Measurements from ENCODE around the gene EYA2. TPM values are rescaled to one million over a fixed set of nuclear protein-coding genes. Genes with fewer than 3 reads are reported as not detected.
A peak's percentile ranks its signal among the peaks of the same experiment; 100 is the strongest.

The EYA2 gene
- total and polyA plus RNA-seq, 2 of the 4 experiments (the other 2 are of a cell fraction), result 2.3 to 5.4 TPM

DNA sequence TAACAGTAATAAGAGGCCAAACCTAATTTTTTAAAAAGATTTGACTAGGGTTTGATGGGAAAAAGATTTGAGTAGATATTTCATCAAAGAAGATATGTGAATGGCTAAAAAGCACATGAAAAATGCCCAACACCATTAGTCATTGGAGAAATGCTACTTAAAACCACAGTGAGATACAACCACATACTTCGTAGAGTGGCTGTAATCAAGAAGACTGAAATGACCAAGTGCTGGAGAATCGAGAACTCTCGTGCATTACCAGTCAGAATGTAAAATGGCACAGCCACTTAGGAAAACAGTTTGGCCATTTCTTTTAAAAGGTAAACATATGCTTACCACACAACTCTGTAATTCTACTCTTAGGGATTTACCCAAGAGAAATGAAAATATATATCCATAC, 175.5 kb downstream of the EYA2 start:
- H3K36me3 ChIP-seq (ENCODE audit: control insufficient read depth, insufficient read depth, low read length), result no peaks in the 10 kb centered on the region
- no peak overlapping the region for H4K91ac ChIP-seq (ENCODE audit: insufficient read depth, low read depth, low read length)
- no peak overlapping the region for H3K9ac ChIP-seq (ENCODE audit: low read depth, low read length)
- H3K27ac ChIP-seq (ENCODE audit: insufficient read depth, low read length), result no peak overlapping the region
- intact Hi-C loops (cut with micrococcal nuclease), result no loop called here
- H3K56ac ChIP-seq (ENCODE audit: extremely low read depth, insufficient read depth, low read length), result no peak overlapping the region
- no peak overlapping the region for H3K14ac ChIP-seq (replicated peaks; ENCODE audit: low read depth, low read length)
- dilution Hi-C loops (cut with HindIII; ENCODE audit: low sequenced_read_pairs, unreplicated experiment), result no loop called here
- no peaks in the 10 kb centered on the region for H3K27me3 ChIP-seq (ENCODE audit: control insufficient read depth, insufficient read depth, low read length)
- H3K4ac ChIP-seq (ENCODE audit: low read depth, low read length), result no peak overlapping the region
- ChIA-PET POLR2A (ENCODE audit: unreplicated experiment) (no interaction called here), CTCF (no interaction called here)
- H2BK20ac ChIP-seq (ENCODE audit: low read depth, low read length), result no peak overlapping the region
- no peak overlapping the region for H4K5ac ChIP-seq (ENCODE audit: low read depth, low read length)
- no peak overlapping the region for H3K4me3 ChIP-seq (ENCODE audit: insufficient read depth, low read depth, low read length)
- H3K9me1 ChIP-seq (ENCODE audit: insufficient read depth, low read length), result no peaks in the 10 kb centered on the region
- in situ Hi-C loops (cut with MboI; ENCODE audit: low sequenced_read_pairs), result no loop called here
- H3K18ac ChIP-seq (ENCODE audit: low read depth, low read length), result no peak overlapping the region
- H2AFZ ChIP-seq (replicated peaks; ENCODE audit: low read length, poor library complexity), result no peak overlapping the region
- DNase-seq, result peak; percentile 72
- no TSS peak for BruUV-seq (replicated peaks)
- H4K8ac ChIP-seq (ENCODE audit: low read depth in 2 of 2, low read length in 2 of 2), result no peak overlapping the region
- whole genome bisulfite sequencing, 2 experiments (ENCODE audit: extremely low coverage in 2 of 2, insufficient read length in 1 of 2), result no CpG with 5 or more reads among the region's 3 CpGs
- H2AK9ac ChIP-seq (replicated peaks; ENCODE audit: low read depth, low read length, poor library complexity), result no peak overlapping the region
- H2AK5ac ChIP-seq (ENCODE audit: low read depth, low read length), result no peak overlapping the region
- peak; percentile 33 for ATAC-seq (ENCODE audit: low read depth)
- H2BK120ac ChIP-seq (ENCODE audit: low read depth, low read length), result no peak overlapping the region
- TF ChIP-seq BHLHE40 (IDR thresholded peaks at IDR 0.05; ENCODE audit: low read depth, low read length) (peak; percentile 72), CEBPB (IDR thresholded peaks at IDR 0.05; ENCODE audit: low read depth, low read length) (no peak), RCOR1 (IDR thresholded peaks at IDR 0.05; ENCODE audit: insufficient replicate concordance, low read length) (no peak), NFE2L2 (IDR thresholded peaks at IDR 0.05; ENCODE audit: low read depth, low read length) (no peak), POLR2A (IDR thresholded peaks at IDR 0.05; ENCODE audit: low read depth, low read length) (no peak)
- no peaks in the 10 kb centered on the region; the same call in 1 of the 2 replicates for H4K20me1 ChIP-seq (ENCODE audit: insufficient read depth, low read length)
- peaks cover 3% of the 10 kb centered on the region; the same call in 1 of the 2 replicates for H3K4me1 ChIP-seq (ENCODE audit: control insufficient read depth, insufficient read depth, low read length)
- peaks cover 14% of the 10 kb centered on the region for H3K9me3 ChIP-seq (ENCODE audit: control insufficient read depth, insufficient read depth, low read length)
- no peak overlapping the region for H2BK15ac ChIP-seq (ENCODE audit: low read depth, low read length)
- no peak overlapping the region for H3K23ac ChIP-seq (ENCODE audit: low read depth, low read length)
- no peak overlapping the region for H3K4me2 ChIP-seq (ENCODE audit: low read depth, low read length)
- no peaks in the 10 kb centered on the region for H3K79me1 ChIP-seq (ENCODE audit: low read depth in 1 of 2, low read length in 2 of 2)
- H2BK5ac ChIP-seq (ENCODE audit: low read depth, low read length, poor library complexity, severe bottlenecking), result no peak overlapping the region

All from IMR-90 (cell line).